ENCODE results near the gene OTOP2.

The OTOP2 gene

DNA sequence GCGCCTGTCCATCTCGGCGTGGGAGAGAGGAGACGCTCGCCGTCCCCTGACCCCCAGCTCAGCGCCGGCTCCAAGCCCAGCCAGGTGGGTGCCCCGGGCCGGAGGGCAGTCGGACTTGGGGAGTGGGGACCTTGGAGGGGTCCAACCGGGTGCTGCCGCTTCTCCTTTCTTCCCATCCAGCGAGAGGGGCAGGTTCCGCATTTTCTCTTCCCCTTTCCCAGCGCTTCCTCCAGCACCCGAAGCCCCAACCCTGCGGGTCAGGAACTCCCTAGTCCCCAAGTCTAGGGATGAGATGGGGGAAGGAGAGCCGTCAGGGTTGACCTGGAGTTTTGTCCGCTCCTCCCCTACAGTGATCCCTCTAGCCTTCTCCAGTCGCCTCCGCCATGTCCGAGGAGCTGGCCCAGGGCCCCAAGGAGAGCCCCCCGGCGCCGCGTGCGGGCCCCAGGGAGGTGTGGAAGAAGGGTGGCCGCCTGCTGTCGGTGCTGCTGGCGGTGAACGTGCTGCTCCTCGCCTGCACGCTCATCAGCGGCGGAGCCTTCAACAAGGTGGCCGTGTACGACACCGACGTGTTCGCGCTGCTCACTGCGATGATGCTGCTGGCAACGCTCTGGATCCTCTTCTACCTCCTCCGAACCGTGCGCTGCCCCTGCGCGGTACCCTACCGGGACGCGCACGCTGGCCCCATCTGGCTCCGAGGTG is at the start of gene OTOP2:
Gene OTOP2, plus strand, starts transcription at position 24 of the 699 bp plus-strand sequence. Its CDS starts 360 bp downstream, at position 384.
- DNase-seq (ENCODE audit: low read depth), result no peak

DNA sequence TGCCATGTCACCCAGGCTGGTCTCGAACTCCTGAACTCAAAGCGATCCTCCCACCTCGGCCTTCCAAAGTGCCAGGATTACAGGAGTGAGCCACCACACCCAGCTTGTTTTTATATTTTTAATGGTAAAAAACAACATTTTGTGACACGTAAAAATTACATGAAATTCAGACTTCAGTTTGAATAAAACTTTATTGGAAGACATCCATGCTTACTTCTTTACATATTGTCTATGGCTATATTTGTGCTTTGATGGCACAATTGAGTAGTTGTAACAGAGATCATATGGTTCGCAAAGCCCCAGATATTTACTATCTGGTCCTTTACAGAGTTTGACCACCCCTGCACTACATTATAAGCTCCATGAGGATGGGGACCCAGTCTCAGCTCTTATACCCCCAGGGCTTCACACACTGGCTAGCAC is 49.4 kb upstream of the OTOP2 start:
- no peak for DNase-seq (ENCODE audit: low read depth)

DNA sequence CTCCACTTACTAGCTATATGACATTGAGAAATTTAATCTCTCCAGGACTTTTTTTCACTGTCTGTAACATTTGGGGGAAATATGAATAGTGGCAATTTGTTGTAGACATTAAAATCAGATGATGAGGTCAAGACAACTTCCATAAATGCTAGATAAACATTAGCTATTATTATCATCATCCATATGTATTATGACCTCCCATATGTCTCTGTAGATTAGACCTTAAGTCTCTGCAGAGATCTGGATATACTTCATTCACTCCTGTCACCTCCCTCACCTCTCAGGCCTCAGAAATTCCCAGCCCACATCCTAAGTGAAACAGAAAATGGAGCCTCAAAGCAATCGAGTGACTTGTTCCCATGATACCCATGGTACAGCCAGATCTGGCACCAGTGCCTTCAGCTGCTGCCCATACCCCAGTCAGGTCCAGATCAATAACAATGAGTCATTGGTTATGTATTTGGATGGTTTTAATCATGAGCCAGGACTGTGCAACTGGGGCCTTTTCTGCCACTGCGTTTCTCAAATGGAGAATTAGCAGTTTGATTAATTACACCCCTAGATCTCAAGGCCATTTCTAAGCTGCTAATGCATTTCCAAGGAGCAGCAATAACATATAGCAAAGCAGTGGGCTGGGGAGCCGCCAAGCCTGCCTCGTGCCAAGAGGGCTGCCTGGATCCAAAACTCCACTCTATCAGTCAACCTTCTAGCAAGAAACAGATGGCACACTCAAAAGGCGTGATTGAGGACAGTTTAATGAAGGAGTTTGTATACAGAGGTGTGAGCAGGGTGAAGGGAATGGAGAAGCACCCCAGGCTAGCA is 48.7 kb upstream of the OTOP2 start:
- no peak for DNase-seq (ENCODE audit: low read depth)

DNA sequence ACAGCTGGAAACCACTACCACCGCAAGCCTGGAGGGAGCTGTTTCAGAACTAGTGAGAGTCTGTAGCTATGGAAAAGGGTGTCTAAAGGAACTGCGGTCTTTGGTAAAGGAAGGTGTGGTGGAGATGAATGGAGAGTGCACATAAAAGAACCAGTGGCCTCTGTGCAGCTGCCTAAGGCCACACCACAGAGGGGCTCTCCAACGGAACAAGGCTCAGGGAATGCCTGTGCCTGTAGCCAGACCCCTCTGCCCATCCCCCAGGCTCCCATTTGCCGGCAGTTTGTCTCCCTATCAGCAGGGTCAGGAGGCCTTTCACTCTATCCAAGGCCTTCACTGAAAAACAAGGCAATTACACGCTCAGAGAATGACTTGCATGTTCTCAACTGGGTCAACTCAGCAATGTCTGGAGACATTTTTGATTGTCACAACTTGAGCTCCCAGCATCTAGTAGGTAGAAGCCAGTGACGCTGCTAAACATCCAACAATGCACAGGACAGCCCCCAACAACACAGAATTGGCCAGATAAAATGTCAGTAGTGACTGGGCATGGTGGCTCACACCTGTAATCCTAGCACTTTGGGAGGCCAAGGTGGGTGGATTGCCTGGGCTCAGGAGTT is 48.0 kb upstream of the OTOP2 start:
- no peak for DNase-seq (ENCODE audit: low read depth)

DNA sequence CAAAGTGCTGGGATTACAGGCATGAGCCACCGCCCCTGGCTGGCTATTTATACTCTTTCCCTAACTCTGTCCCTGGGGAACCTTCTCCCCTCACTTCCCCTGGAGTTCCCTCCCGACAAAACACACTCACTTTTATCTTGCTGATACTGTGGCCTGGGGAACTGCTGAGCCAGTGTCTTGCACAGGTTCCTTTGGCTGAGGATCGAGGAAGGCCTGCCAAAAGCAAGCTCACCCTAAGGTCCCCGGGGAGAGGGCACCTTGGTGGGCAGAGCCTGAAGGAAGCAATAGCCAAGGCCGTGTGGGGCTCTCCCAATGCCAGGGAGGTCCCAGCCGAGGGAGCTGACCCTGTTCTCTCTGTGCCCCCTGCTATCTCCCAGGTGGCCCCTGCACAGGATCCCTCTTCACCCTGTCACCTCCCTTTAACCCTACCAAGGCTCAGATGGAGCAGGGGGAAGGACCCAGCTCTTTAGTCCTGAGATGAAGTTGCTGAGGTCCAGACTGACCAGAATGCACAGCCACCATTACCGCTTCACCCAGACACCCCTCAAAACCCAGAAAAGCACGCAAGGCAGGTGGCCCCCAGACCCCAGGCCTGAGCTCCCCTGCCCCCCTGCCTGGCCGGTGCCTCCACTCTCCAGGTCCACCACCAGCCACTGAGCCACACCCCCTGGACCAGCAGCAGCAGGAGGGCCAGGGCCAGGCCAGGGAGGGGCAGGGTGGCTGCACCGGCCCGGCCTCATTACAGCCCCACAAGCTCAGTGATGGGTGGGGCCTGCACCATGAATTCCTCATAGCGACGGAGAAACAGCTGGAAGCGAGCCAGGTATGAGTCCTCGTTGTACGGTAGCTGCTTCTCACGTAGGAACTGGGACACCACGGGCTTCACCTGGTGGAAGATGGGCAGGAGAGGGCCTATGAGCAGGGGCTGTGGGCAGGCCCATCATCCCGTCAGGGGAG is 46.2 kb upstream of the OTOP2 start:
- DNase-seq (ENCODE audit: low read depth), result no peak

- DNase-seq (ENCODE audit: low read depth), result no peak
Observed at GRCh38 chr17:74878658-74879057, 45.4 kb upstream of the OTOP2 start.

- DNase-seq (ENCODE audit: low read depth), result no peak
Observed at GRCh38 chr17:74879308-74879707, 44.8 kb upstream of the OTOP2 start.

DNA sequence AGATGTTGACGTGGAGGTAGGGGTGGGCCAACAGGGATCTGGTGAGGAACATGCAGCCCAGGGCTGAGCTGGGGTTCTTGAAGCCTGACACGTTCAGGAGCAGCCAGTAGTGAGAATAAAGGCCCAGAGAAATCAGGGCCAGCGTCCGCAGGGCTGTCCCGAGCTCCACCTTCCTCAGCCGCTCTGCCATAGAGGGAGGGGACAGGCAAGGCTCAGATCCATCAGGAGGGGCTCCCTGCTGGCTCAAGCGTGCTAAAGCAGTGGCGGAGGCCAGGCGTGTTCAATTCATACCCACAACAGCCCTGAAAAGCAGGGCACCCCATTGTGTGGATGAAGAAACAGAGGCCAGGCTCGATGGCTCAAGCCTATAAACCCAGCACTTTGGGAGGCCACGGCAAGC is 43.0 kb upstream of the OTOP2 start:
- DNase-seq (ENCODE audit: low read depth), result no peak

GRCh38 chr17:74882517-74883240 is 41.4 kb upstream of the OTOP2 start:
- no peak for DNase-seq (ENCODE audit: low read depth)

GRCh38 chr17:74883241-74883745 is 40.8 kb upstream of the OTOP2 start:
- DNase-seq (ENCODE audit: low read depth), result no peak

DNA sequence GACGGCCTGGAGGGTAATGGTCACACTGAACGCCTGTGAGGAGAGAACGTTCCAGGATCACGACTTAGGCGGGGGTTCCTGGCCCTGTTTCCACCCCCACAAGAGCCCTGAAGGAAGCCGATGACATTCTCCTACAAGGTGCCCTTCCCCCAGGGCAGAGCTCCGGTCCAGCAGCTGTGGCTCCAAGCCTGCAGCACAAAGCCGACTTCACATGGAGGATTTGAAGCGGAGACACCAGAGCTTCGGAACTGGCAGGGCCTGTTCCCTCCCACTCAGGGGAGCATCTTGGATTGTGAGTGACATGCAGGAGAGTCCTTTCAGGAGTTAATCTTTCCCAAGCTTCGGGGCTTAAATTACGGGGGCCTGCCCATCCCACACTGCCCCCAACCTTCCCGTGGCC is 35.6 kb upstream of the OTOP2 start:
- DNase-seq (ENCODE audit: low read depth), result no peak

DNA sequence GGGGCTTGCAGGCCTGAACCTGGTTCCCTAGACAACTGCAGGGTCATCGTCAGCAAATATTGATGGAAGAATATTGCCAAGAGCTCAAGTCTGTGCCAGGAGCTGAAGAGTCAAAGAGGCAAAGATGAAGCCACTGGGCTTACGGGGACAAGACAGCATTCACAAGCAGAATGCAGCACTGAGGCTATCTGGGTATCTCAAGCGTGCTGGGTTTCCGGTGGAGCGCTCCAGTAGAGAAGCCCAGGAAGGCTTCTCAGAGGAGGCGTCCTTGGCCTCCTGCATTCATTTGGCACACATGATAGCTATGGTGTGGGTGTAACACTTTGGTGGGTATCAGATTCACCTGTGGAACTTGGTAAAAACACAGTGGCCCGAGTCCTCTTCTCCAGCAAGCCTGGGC is 33.5 kb upstream of the OTOP2 start:
- DNase-seq (ENCODE audit: low read depth), result no peak

GRCh38 chr17:74892013-74892841 is 31.8 kb upstream of the OTOP2 start:
- DNase-seq (ENCODE audit: low read depth), result no peak

- no peak for DNase-seq (ENCODE audit: low read depth)
Observed at GRCh38 chr17:74892974-74893911, 30.8 kb upstream of the OTOP2 start, which contains the start of gene FADS6. FADS6 (minus strand) TSS chr17:74893633; CDS start chr17:74893595, 38 bp downstream.

GRCh38 chr17:74893936-74894671 is 30.0 kb upstream of the OTOP2 start:
- no peak for DNase-seq (ENCODE audit: low read depth)

GRCh38 chr17:74898376-74898946 is 25.6 kb upstream of the OTOP2 start:
- no peak for DNase-seq (ENCODE audit: low read depth)

- no peak for DNase-seq (ENCODE audit: low read depth)
Observed at GRCh38 chr17:74900208-74900607, 23.9 kb upstream of the OTOP2 start.
